IPS DF 19.7 (cell line): ENCODE measurements around the gene YJU2.
A peak's percentile ranks its signal among the peaks of the same experiment; 100 is the strongest.
"Not testable (repeated sequence)": the region's sequence is repeated elsewhere in the genome, so short reads cannot be mapped to it uniquely, and the experiment has no call there.

ENCODE experiments used
- DNase-seq: peaks from one replicate; pipeline ENCODE4 v3.0.0-alpha.2; 2013; ENCODE audit warnings: low read depth, low spot score

YJU2 gene

DNA sequence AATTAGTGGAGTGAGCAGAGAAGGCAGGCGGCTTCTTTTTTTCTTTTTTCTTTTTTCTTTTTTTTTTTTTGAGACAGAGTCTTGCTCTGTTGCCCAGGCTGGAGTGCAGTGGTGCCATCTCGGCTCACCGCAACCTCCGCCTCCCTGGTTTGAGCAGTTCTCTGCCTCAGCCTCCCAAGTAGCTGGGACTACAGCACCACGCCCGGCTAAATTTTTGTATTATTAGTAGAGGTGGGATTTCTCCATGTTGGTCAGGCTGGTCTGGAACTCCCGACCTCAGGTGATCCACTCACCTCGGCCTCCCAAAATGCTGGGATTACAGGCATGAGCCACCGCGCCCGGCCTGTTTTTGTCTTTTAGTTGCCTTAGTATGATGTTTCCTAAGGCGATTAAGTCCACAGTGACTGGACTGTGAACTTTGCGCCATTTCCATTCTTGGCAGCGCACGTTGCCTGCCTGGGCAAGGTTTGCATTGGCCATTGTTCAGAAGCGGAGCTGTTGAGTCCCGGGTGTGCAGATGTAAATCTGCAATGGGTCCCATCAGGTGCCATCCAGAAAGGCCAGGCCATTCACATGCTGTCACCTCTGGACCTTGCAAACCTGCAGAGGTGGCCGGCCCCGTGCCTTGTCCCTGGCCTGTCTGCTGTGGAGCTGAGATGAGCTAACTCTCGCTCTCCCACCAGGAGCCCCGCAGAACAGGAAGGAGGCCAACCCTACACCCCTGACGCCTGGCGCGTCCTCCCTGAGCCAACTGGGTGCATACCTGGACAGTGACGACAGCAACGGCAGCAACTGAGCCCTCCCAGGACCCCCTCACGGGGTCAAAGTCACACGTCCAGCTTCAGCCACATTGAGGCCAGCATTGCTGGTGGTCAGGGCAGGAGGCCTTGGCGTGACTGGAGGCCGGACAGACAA, 21.3 kb downstream of the YJU2 start:
- no peak for DNase-seq

DNA sequence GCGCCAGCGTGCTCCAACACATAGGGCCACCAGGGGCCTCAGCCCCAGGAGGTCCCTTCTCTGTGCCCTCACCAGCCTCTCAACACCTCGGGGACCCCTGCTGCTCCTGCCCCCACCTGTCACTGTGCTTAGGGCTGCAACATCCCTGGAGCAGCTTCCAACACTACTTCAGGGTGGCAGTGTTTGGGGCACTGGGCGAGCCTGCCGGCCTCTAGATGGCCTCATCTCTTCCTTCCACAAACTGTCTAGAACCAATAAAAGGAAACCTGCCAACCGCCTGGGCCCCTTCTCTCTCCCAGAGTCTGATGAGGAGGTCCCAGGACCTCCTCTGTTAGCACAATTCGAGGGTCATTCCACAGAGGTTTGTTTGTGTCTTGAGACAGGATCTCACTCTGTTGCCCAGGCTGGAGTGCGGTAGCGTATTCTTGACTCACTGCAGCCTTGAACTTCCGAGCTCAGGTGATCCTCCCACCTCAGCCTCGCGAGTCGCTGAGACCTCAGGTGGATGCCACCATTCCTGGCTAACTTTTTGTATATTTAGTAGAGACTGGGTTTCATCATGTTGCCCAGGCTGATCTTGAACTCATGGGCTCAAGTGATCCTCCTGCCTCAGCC, 22.0 kb downstream of the YJU2 start:
- no peak for DNase-seq

DNA sequence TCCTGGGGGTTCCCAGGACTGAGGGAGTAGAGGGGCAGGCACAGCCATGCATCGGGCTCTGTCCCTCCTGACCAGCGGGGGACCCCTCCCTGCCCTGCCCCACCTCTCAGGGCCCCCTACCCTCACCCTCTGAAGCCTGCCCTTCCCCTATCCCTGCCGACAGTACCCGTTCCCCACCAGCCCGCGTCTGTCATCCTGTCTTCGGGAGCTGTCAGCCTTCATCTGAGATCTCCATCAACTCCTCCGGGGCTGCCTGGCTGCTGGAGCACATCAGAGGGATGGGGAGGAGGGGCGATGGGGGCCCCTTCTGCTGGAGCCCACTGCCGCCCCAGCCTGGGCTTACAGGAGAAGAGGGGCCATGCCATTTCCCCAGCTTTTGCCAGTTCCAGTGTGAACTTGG, 26.0 kb downstream of the YJU2 start:
- DNase-seq, result no peak

DNA sequence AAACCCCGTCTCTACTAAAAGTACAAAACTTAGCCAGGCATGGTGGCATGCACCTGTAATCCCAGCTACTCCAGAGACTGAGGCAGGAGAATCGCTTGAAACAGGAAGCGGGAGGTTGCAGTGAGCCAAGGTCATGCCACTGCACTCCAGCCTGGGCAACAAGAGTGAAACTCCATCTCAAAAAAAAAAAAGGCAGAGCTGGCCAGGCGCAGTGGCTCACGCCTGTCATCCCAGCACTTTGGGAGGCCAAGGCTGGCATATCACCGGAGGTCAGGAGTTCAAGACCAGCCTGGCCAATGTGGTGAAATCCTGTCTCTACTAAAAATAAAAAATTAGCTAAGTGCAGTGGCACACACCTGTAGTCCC, 27.4 kb downstream of the YJU2 start:
- DNase-seq, result not testable (repeated sequence)

DNA sequence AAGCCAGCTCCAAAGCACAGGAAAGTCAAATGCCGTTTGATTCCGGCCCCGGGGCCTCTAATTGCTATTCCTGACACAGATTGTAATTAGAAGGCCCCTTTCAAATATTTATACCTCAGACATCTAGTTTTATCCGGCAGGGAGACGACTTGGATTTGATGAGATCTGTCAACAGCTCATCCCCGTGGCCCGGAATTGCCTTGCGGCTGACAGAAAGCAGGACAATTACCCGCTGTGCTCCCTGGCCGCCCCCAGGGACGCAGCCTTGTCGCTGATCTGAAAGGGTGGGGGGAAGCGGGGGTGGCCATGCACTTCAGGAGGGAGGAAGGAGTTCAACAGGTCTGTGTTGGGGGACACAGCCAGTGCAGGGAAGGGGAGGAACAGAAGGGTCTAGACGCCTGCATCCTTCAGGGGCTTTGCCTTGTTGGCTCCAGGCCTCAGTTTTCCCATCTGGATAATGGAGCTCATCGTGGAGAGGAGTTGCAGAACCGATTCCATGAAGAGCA, 30.4 kb downstream of the YJU2 start:
- DNase-seq, result no peak

DNA sequence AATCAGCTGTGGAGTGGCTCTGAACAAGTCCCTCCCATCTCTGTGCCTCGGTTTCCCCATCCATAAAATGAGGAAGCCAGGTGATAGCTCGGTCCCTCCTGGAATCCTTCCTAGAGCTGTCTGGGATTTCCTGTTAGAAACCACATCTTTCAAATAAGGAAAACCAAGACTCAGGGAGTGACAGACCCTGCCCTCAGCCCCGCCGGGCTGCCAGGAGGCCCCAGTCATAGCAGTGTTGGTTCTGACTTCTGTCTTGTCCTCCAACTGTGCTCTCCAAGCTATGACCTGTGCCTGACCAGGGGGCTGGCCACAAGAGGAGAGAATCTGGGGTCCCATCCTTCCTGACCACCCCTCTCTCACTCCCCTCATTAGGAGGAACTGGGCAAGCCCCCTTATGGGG, 31.1 kb downstream of the YJU2 start:
- DNase-seq, result no peak

DNA sequence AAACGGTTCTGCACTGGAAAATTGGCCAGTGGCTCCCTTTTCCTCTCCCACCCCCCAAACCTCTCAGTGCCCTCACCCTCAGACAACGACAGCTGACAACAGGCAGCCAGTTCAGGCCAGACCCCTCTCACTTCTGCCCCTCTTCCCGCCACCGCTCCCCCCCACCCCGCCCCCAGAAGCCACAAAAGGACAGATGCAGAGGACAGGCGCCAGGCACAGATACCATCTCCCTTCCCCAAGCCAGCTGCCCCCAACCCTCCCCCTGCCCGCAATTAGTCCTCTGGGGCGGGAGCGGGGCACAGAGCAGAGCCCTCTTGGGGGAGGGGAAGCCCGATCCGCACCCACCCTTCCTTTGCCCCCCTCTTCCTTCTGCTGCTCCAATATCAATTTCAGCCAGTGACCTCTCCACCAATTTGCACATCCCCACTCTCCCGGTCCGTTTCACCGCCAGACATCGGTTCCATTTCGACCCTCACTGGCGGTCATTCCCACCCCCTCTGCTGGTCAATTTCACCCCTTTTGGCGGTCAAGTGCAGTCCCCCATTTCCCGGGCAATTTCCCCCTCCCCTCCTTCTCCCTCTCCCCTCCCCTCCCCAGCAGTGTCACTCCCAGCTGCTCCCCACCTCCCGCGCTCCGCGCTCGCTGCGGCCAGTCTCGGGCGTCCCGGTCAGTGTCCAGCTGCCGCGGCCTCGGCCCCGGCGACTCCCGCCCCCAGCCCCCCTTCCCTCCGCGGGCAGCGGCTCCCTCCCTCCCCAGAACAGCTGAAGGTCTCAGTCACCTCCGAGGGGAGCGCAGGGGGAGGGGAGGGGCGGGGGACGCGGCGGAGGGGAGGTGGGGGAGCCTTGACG, 31.8 kb downstream of the YJU2 start, which contains the start of gene SHD:
Gene SHD (plus strand): TSS at position 848 of the 848 bp plus-strand sequence. CDS start 798 bp downstream, outside the sequence.
- no peak for DNase-seq

DNA sequence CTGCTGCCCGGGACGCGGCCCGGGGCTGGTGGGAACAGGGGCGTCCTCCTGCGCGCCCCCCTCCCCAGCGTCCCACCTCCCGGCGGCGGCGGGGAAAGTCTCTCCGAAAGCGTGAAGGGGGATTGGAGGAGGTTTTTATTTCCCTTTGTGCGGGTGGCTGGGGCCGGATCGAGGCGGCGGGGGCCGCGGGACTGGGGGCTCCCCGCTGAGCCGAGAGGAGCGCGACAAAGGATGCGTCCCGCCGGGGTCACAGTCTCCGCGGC, 32.3 kb downstream of the YJU2 start:
- DNase-seq, result no peak

DNA sequence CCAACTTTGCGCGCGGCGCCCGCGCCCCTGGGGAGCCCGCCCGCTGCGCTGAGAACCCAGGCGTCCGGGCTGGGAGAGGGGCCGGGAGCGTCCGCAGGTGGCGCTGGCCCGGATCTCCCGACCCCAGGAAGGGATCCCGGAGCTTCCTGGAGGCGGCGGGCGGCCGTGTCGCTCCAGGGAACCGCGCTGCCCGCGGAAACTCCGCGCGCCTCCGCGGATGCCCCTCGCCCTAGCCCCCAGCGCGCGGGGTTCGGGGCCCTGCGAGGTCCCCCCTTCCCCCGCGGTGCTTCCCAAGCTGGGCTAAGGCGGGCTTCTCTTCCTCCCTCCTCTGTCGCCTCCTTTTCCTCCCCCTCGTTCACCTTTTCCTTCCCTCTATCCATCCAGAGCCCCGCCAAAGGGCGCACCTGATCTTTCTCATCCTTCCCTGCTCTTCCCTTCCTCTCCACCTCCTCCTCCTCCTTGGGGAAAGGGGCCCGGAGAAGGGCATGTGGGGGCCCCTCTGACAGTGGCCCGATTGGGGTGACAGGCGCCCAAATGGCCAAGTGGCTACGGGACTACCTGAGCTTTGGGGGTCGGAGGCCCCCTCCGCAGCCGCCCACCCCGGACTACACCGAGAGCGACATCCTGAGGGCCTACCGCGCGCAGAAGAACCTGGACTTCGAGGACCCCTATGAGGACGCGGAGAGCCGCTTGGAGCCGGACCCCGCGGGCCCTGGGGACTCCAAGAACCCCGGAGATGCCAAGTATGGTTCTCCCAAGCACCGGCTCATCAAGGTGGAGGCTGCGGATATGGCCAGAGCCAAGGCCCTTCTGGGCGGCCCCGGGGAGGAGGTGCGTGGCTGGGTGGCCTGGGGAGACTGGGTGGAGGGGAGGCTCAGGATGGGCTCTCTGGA, 32.9 kb downstream of the YJU2 start:
- no peak for DNase-seq

DNA sequence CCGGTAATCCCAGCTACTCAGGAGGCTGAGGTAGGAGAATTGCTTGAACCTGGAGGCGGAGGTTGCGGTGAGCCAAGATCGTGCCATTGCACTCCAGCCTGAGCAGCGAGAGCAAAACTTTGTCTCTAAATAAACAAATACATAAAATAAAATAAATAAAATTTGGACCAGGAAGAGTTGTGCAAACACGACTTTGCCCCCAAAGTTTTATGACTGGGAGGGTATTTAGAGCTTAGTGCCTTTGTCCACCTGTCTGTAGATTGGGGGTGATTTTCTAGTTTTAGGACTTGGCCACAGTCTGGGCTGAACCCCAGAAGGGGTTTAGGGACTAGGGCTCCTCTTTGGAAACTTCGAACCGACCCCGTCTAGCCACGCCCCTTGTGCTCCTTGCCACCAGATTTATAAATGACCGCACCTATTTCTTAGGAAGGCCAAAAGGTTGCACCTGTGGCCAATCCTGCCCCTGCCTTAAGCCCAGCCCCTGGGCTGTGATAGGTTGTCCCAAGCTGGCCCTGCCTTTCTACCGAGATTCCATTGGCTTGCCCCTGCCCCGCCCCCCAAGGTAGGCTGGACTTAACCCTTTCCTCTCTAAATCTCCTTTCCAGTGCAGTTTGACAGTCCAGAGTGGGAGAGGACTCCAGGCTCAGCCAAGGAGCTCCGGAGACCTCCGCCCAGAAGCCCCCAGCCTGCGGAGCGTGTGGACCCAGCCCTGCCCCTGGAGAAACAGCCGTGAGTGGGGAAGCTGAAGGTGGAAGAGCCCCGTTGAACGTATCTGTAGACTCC, 37.5 kb downstream of the YJU2 start:
- peak; percentile 91 for DNase-seq

DNA sequence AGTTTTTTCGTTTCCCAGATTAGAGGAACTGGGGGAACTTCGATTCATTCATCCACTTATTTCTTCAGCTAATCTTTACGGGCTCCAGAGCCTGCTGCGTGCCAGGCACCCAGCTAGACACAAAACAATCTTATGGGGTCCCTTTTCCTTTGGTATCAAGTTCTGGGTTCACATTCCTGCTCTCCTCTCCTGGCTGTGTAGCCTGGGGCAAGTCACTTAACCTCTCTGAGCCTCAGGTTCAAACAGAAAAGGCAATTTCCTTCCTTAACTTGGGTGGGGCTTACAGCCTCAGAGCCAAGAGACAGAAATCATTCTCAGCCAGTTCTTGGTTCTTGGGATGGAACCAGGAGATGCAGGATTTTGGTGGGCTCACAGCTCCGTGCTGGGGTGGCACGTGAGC, 38.1 kb downstream of the YJU2 start:
- no peak for DNase-seq

DNA sequence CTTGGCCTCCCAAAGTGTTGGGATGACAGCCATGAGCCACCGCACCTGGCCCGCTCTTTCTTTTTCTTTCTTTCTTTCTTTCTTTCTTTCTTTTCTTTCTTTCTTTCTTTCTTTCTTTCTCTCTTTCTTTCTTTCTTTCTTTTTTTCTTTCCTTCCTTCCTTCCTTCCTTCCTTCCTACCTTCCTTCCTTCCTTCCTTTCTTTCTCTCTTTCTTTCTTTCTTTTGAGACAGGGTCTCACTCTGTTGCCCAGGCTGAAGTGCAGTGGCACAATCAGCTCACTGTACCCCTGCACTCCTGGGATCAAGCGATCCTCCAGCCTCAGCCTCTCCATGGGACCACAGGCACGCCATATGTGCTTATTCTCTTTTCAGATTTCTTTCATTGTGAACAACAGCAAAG, 39.3 kb downstream of the YJU2 start:
- DNase-seq, result not testable (repeated sequence)

DNA sequence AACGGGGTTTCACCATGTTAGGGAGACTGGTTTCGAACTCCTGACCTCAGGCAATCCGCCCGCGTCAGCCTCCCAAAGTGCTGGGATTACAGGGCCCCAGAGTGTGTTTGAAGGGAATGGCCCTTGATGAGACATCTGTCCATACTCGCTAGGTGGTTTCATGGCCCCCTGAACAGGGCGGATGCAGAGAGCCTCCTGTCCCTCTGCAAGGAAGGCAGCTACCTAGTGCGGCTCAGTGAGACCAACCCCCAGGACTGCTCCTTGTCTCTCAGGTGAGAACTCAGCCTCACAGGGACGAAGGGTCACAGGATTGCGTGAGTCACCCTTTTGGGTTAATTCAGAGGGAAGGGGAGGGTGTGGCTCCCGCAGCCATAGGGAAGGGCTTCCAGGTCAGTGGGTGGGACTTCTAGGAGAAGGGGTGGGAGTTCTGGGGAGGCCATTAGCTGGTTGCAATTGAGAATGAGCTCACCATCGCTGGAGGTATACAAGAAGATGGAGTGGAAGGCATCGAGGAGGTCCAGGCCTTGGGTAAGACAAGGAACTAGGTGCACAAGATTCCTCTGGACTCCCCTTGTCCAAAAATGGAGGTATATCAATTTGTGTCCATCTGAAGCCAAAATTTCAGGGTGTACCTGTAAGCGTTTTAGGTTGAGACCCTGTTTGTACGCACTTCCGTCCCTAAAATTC, 41.4 kb downstream of the YJU2 start:
- DNase-seq, result no peak

DNA sequence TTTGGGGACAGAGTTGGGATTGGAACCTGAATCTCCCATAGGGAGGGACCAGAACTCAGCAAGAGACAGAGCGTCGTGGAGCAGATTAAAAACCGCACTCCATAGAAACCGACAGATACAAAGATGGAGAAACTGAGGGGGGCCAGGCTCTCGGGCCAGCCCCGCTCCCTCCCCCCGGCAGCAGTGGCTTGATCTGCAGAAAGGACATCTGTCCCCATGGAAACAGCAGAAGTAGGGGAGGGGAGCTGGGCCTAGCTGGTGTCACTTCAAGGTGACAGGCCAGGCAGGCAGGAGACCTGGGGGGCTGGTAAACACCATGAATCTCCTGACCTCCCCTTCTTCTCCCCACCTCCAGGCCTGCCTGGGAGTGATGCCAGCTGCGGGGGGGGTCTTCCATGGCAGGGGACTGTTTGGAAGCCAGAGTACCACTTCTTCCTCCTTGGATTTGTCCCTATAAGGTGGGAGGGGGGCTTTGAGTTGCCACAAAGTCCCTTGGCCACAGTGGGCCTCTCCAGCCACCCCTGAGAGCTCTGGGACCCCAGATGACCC, 44.4 kb downstream of the YJU2 start:
- no peak for DNase-seq

DNA sequence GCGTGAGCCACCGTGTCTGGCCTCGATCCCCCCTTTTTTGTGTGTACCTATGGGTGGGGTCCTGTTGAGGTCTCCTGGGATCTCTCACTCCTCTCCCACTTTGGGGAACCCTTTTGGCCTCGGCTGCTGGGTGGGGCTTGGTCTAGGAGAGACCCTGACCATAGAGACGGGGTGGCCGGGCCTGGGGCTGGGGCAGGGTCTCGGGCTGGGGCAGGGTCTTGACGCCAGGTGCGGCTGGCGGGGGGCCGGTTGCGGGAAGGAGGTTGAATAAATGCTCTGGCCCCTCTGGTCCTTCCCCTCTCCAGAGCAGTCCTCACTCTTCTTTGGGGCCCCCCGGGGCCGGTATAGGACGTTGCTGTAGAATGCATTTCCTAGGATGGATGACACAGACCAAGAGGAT, 45.6 kb downstream of the YJU2 start:
- no peak for DNase-seq

DNA sequence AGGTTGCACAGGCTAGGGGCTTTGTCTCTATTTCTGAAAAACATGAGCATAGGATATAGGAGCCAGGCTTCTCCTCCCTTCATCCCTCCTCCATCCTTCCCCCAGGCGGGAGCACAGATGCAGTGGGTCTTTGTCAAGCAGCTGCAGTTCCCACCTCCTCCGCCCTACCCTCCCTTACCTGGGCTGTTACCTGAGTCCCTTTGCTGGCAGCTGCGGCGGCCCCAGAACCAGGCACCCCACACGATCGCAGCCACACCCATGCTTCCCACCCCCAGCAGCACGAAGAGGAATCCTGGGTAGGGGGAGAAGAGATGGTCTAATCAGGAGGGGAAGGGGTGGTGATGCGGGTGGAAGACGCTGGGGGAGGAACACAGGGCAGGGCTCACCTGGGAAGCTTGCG, 47.5 kb downstream of the YJU2 start:
- DNase-seq, result no peak

DNA sequence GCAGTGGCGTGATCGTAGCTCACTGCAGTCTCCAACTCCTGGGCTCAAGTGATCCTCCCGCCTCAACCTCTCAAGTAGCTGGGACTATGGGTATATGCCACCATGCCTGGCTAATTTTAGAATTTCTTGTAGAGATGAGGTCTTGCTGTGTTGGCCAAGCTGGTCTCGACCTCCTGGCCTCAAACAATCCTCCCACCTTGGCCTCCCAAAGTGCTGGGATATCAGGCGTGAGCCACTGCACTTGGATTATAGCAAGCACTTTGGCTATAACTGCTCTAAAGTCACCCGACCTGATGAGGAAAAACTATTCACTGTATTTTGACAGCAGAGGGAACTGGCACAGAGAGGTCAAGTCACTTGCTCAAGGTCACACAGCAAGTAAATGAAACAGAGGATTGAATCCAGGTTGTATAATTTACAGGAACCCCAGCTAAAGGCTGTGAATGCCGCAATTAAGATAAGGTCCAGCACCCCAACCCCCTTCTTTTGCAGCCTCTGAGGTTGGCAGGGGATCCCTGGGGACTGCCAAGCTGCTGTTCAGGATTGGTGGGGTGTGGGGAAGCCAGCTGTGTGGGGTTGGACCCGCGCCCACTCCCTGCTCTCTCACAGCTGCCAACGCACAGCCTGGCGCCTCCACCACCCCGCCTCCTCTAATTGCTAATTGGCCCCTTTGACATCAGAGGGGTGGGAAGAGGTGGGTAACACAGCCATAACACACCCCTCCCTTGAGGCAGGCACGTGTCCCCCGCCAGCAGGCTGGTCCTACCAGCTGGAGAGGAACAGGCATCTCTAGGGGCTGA, 49.3 kb downstream of the YJU2 start:
- no peak for DNase-seq

DNA sequence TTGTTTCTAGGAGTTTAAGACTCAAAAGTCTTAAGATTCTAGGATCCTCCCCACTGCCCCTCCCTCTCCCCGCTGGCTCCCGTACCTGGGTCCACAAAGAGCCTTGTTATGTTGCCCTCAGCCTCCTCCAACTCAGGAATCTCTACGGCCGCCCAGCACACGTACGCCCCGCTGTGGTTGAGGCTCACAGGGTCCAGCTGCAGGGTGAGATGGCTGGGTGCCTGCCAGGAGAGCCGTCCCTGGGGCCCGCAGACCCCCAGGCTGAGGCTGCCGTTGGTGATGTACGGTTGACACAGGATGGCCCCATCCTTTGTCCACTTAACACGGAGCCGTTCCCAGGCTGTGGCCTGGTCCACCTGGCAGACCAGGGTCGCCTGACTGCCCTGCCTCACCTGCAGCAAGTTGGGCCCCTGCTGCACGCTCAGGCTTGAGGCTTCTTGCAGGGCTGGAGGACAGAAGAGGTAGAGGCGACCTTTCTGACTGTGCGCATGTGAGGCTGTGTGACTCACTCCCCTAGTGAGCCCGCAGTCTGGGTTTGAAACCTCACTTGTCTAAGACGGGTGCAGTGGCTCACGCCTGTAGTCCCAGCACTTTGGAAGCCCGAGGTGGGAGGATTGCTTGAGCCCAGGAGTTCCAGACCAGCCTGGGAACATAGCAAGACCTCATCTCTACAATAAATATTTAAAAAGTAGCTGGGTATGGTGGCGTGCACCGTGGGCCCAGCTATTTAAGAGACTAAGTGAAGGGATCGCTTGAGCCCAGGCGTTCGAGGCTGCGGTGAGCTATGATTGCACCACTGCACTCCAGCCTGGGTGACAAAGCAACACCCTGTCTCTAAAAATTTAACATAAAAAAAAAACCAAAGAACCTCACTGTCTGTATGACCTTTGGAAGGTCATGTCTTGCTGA, 51.3 kb downstream of the YJU2 start:
- no peak for DNase-seq
